Calu3 (cell line): ENCODE measurements around the gene SPACA7. TPM values are rescaled to one million over a fixed set of nuclear protein-coding genes. Genes with fewer than 3 reads are reported as not detected.

Experiments used
- BruUV-seq: library from RNA; stranded (reverse); fragments of 400-500 nt; replicated peaks from 2 replicates; lab custom pipeline; 2021; lab: Mats Ljungman, UMichigan
- CTCF ChIA-PET: fragments of 300-600 bp; sonication (Branson Sonifier 250); formaldehyde crosslinking; loops from one replicate; lab custom pipeline; 2022; ENCODE audit warnings: antibody characterized with exemption; lab: Charles Lee
- DNase-seq: peaks from one replicate; pipeline ENCODE4 v3.0.0; 2022
- H3K27ac Mint-ChIP-seq: one replicate; pipeline ENCODE4 v1.8.0; 2022; ENCODE audit warnings: mixed read lengths; ENCODE audit not compliant: unreplicated experiment
- H3K27me3 Mint-ChIP-seq: one replicate; pipeline ENCODE4 v1.8.0; 2022; ENCODE audit warnings: mixed read lengths; ENCODE audit not compliant: unreplicated experiment
- H3K36me3 Mint-ChIP-seq: one replicate; pipeline ENCODE4 v1.8.0; 2022; ENCODE audit warnings: mild to moderate bottlenecking, moderate library complexity, mixed read lengths; ENCODE audit not compliant: insufficient read depth, unreplicated experiment
- H3K4me1 Mint-ChIP-seq: one replicate; pipeline ENCODE4 v1.8.0; 2022; ENCODE audit warnings: mild to moderate bottlenecking, low read depth, mixed read lengths; ENCODE audit not compliant: unreplicated experiment
- H3K4me3 Mint-ChIP-seq: one replicate; pipeline ENCODE4 v1.8.0; 2022; ENCODE audit warnings: mild to moderate bottlenecking, low read depth, moderate library complexity, mixed read lengths; ENCODE audit not compliant: unreplicated experiment
- H3K9me3 Mint-ChIP-seq: one replicate; pipeline ENCODE4 v1.8.0; 2022; ENCODE audit warnings: low read depth, mixed read lengths; ENCODE audit not compliant: unreplicated experiment
- CTCF ChIP-seq: fragments of 200-600 bp; IDR thresholded peaks from one replicate; pipeline ENCODE4 v1.8.0; 2022; ENCODE audit warnings: antibody characterized with exemption; ENCODE audit not compliant: unreplicated experiment
- intact Hi-C: fragments of 100-400 bp; cut with micrococcal nuclease; formaldehyde crosslinking; loops from one replicate; pipeline ENCODE4 v1.10.0; 2022; ENCODE audit not compliant: unreplicated experiment
- total RNA-seq: library from RNA; stranded (reverse); gene quantifications from 2 replicates; pipeline ENCODE4 v1.2.3, GENCODE V29; 2022

Gene SPACA7
- total RNA-seq, 1 experiment from 2014 or later, result not detected

GRCh38 chr13:112466132-112467058 lies 90.2 kb downstream of the SPACA7 start:
- TF ChIP-seq CTCF, result no peak
- Mint-ChIP-seq H3K9me3 (no peaks in the 10 kb centered on the region), H3K27me3 (no peaks in the 10 kb centered on the region), H3K27ac (no peak overlapping the region), H3K36me3 (no peaks in the 10 kb centered on the region), H3K4me3 (no peak overlapping the region), H3K4me1 (no peaks in the 10 kb centered on the region)
- no peak for DNase-seq
- intact Hi-C loops, result no loop called here
- BruUV-seq, result no TSS peak
- CTCF ChIA-PET, result no interaction called here

GRCh38 chr13:112467236-112467635 lies 91.1 kb downstream of the SPACA7 start:
- Mint-ChIP-seq H3K27ac (no peak overlapping the region), H3K4me3 (no peak overlapping the region), H3K27me3 (no peaks in the 10 kb centered on the region), H3K4me1 (no peaks in the 10 kb centered on the region), H3K36me3 (no peaks in the 10 kb centered on the region), H3K9me3 (no peaks in the 10 kb centered on the region)
- intact Hi-C loops, result no loop called here
- no peak for DNase-seq
- no peak for TF ChIP-seq CTCF
- BruUV-seq, result no TSS peak
- CTCF ChIA-PET, result no interaction called here

- intact Hi-C loops, result no loop called here
- Mint-ChIP-seq H3K27ac (no peak overlapping the region), H3K36me3 (no peaks in the 10 kb centered on the region), H3K9me3 (no peaks in the 10 kb centered on the region), H3K27me3 (no peaks in the 10 kb centered on the region), H3K4me3 (no peak overlapping the region), H3K4me1 (no peaks in the 10 kb centered on the region)
- CTCF ChIA-PET, result no interaction called here
- no peak for TF ChIP-seq CTCF
- DNase-seq, result no peak
- BruUV-seq, result no TSS peak
Observed at GRCh38 chr13:112468069-112468468, 91.9 kb downstream of the SPACA7 start.

GRCh38 chr13:112469071-112469745 lies 93.1 kb downstream of the SPACA7 start:
- DNase-seq, result no peak
- Mint-ChIP-seq H3K4me3 (no peak overlapping the region), H3K27ac (no peak overlapping the region), H3K36me3 (no peaks in the 10 kb centered on the region), H3K27me3 (no peaks in the 10 kb centered on the region), H3K4me1 (no peaks in the 10 kb centered on the region), H3K9me3 (no peaks in the 10 kb centered on the region)
- BruUV-seq, result no TSS peak
- CTCF ChIA-PET, result no interaction called here
- intact Hi-C loops, result no loop called here
- TF ChIP-seq CTCF, result no peak
